Suprapubic skin (tissue), 4 donors: ENCODE data around the gene TRIO.

Source experiments
- POLR2A ChIP-seq, 2 donors: fragments of 450-650 bp; IDR thresholded peaks; one replicate each; pipeline ENCODE4 v1.6.1; 2017; ENCODE audit warnings: antibody characterized with exemption in 2 of 2, mild to moderate bottlenecking in 2 of 2, moderate library complexity in 2 of 2
- POLR2AphosphoS5 ChIP-seq, 3 donors: sonication (generic); formaldehyde crosslinking; IDR thresholded peaks; one replicate each; pipeline ENCODE4 v1.6.1; 2017; ENCODE audit warnings: antibody characterized with exemption in 3 of 3
- TF ChIP-seq, protein P1 (sequence below), 2 donors: fragments of 200-600 bp in 1 of 2; fragments of 450-650 bp in 1 of 2; sonication (generic) in 1 of 2; IDR thresholded peaks; one replicate each; pipeline ENCODE4 v1.5.1; 2016 to 2019; ENCODE audit warnings: antibody characterized with exemption in 2 of 2, mild to moderate bottlenecking in 1 of 2, moderate library complexity in 1 of 2

DNA sequence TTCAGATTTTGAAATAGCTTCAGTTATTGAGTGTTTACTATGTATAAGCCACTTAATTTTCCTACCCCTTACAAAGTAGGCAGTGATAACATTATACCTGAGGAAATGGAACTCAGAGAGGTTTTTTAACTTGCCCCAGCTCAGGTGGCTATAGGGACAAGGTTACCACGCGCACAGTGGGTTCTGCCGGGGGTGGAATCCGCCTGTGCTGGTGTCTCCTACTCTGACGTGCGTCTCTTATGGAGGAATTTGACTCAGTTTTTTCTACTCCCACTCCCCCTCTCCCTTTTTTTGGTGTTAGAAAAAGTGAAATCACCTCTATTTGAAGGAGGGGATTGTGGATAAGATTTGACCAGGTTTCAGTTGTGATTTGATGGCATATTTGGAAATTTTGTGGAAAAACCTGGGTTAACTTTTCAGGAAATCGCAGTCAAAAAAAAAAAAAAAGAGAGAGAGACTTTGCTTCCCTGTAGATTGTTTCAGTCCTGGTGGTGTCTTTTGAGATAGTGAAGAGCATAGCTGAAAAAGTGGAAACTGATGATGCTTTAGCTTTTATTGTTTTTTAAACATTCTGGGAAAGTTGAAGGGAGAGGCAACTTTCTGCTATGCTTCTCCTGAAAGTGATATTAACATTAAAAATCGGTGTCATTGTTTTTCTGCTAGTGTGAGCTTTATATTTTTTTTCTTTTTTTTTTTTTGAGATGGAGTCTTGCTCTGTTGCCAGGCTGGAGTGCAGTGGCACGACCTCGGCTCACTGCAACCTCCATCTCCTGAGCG, 15.9 kb downstream of the TRIO start:
- TF ChIP-seq, protein P1, sequence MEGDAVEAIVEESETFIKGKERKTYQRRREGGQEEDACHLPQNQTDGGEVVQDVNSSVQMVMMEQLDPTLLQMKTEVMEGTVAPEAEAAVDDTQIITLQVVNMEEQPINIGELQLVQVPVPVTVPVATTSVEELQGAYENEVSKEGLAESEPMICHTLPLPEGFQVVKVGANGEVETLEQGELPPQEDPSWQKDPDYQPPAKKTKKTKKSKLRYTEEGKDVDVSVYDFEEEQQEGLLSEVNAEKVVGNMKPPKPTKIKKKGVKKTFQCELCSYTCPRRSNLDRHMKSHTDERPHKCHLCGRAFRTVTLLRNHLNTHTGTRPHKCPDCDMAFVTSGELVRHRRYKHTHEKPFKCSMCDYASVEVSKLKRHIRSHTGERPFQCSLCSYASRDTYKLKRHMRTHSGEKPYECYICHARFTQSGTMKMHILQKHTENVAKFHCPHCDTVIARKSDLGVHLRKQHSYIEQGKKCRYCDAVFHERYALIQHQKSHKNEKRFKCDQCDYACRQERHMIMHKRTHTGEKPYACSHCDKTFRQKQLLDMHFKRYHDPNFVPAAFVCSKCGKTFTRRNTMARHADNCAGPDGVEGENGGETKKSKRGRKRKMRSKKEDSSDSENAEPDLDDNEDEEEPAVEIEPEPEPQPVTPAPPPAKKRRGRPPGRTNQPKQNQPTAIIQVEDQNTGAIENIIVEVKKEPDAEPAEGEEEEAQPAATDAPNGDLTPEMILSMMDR (IDR thresholded peaks at IDR 0.05): no peak
- no peak for TF ChIP-seq POLR2AphosphoS5 (IDR thresholded peaks at IDR 0.05)
- TF ChIP-seq POLR2A (IDR thresholded peaks at IDR 0.05): no peak
